Left colon (tissue), 2 donors: Measurements from ENCODE around the gene THAP5. TPM values are rescaled to one million over a fixed set of nuclear protein-coding genes. Genes with fewer than 3 reads are reported as not detected.
"Not testable (repeated sequence)": the region's sequence is repeated elsewhere in the genome, so short reads cannot be mapped to it uniquely, and the experiment has no call there.

ENCODE experiments used
- ATAC-seq: fragments of 200-7000 bp; cut with Tn5 transposase; one replicate; pipeline ENCODE4 v1.9.1; 2020; ENCODE audit warnings: mild to moderate bottlenecking, moderate library complexity
- DNase-seq, 2 donors: peaks; one replicate each; pipeline ENCODE4 v3.0.0-alpha.2; 2020
- intact Hi-C, 2 donors: fragments of 100-400 bp; cut with DNase I in 1 of 2; cut with micrococcal nuclease in 1 of 2; formaldehyde crosslinking; loops; one replicate each; pipeline versions ENCODE4 v1.11.2 to v1.14.0; 2022; cut with DNase I, micrococcal nuclease
- total RNA-seq, 2 donors: library from RNA; stranded (reverse); fragmentation: NEBNext Ultra II Directional; extraction: Animal tissue kit (Norgen Biotek cat#: 25700); gene quantifications; one replicate each; pipeline ENCODE4 v1.2.1, GENCODE V29; 2021
- donor health status: DM: no; HTN: no; CAD: no.
- donor health status: DM: yes; HTN: yes; CAD: no.

Gene THAP5
- total RNA-seq, 2 donors from 2014 or later = 15.7 to 20.5 TPM

DNA sequence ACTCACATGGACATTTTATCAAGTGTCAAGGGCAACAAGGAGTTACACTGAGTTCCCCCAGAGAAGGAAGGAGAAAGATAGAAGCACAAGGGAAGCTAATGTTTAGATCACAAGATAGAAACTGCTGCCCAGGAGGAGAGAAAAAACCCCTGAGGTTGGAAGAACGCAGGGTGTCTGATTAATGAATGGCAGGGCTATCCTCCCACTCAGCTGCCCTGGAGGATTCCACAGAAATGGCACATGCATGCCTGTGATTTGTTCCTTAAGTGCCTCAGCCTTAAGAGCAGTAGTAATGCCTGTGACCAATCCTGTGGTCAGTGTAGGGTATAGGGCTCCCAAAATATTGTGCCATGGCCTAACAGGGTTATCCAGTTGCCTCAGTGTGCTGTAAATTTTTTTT lies 20.4 kb upstream of the THAP5 start:
- intact Hi-C loops = no loop called here
- ATAC-seq (no peak), DNase-seq (no peak)

DNA sequence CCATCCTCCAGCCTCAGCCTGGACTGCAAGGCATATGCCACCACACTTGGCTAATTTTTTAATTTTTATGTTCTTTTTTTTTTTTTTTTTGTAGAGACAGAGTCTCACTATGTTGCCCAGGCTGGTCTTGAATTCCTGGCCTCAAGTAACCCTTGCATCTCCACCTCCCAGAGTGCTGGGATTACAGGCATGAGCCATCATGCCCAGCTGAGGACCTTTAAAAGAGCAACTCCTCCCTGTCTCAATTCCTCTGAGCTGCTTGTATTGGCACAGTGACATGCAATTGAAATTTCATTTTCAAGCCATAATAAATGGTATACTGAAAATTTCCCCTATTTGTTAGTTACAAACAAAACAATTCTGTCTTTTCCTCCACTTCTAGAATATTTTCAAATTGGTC lies 19.7 kb upstream of the THAP5 start:
- DNase-seq (no peak), ATAC-seq (no peak)
- intact Hi-C loops = no loop called here

DNA sequence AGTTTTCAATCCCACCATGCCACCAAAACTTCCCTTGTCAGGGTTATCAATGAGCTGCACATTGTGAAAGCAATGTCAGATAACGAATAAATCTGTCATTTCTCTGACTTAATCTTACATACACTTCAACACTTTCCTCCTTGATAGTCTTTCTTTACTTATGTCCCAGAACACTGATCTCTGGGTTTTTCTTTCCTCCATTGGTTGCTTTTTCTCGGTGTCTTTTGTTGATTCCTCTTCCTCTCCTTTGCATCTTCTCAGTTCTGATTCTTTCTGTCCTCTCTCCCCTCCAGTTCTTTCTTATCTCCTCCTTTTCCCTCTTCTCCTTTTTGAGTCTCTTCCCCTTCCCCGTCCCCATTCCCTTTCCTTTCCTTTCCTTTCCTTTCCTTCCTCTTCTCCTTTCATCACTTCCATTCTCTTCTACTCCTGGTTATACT lies 16.8 kb upstream of the THAP5 start:
- intact Hi-C loops = no loop called here
- no peak for ATAC-seq
- no peak for DNase-seq

GRCh38 chr7:108585843-108586242 lies 16.3 kb upstream of the THAP5 start:
- intact Hi-C loops = no loop called here
- ATAC-seq (no peak), DNase-seq (no peak)

- intact Hi-C loops = no loop called here
- DNase-seq (no peak), ATAC-seq (no peak)
Observed at GRCh38 chr7:108584211-108584610, 14.7 kb upstream of the THAP5 start.

- DNase-seq (no peak), ATAC-seq (no peak)
- intact Hi-C loops = no loop called here
Observed at GRCh38 chr7:108581655-108582491, 12.4 kb upstream of the THAP5 start.

GRCh38 chr7:108580298-108580697 lies 10.8 kb upstream of the THAP5 start:
- no peak for ATAC-seq
- no peak for DNase-seq
- intact Hi-C loops = no loop called here

GRCh38 chr7:108578937-108579336 lies 9.4 kb upstream of the THAP5 start:
- DNase-seq (no peak), ATAC-seq (no peak)
- intact Hi-C loops = no loop called here

DNA sequence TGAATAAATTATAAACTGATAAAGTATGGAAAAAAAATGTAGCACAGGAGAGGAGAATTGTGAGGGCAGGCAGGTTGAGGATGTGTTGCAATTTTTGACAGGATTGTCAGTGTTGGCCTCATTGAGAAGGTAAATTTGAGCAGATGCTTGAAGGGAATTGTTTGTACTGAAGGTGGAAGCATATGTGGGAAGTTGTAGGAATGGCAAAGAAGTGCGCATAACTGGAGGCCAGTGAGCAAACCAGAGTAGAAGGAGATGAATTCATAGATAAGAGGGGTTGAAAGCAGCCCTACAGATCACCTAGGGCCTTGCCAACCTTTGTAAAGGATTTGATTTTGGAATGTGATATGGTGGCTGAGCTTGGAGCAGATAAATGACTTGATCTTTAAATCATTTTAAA lies 6.6 kb upstream of the THAP5 start:
- no peak for DNase-seq
- intact Hi-C loops = no loop called here
- ATAC-seq = no peak

- intact Hi-C loops = no loop called here
- no peak for DNase-seq
- ATAC-seq = no peak
Observed at GRCh38 chr7:108575156-108575555, 5.7 kb upstream of the THAP5 start.

DNA sequence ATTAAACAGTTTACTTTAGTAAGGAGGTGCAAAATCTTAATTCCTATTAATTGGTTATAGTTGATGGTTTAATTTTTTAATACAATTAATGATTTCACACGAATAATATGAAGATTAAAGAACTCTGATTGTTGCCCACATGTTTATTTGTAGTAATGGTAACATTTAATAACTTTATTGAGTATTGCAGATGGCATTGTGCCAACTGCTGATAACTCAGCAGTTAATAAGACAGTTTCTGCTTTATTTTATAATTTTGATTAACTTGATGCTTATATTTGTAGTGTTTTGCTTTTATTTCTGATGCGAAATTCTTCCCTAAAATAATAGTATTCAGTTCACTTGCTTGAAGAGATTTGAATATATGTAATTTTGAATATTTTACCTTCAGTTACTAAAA lies 3.0 kb upstream of the THAP5 start:
- no peak for ATAC-seq
- no peak for DNase-seq
- intact Hi-C loops = no loop called here

GRCh38 chr7:108570146-108570755 lies 745 bp upstream of the THAP5 start:
- intact Hi-C loops = no loop called here
- peak; percentile 68 for ATAC-seq

GRCh38 chr7:108568801-108569380 lies 615 bp downstream of the THAP5 start:
- no peak for DNase-seq
- ATAC-seq = no peak
- intact Hi-C loops = loop anchor here in 1 of 2 donors (2.0 kb wide), 1 partner anchor 40 kb away; no protein-coding TSS in a partner anchor

More at GRCh38 chr7:108570146-108570755, 745 bp upstream of the THAP5 start:
- DNase-seq = peak; percentile 64 to 68

- ATAC-seq = no peak
- intact Hi-C loops = no loop called here
- DNase-seq = no peak
Observed at GRCh38 chr7:108565987-108566386, 3.5 kb downstream of the THAP5 start.

- ATAC-seq (no peak), DNase-seq (no peak)
- intact Hi-C loops = no loop called here
Observed at GRCh38 chr7:108561047-108561619, 8.4 kb downstream of the THAP5 start.

GRCh38 chr7:108559253-108559652 lies 10.3 kb downstream of the THAP5 start:
- intact Hi-C loops = no loop called here
- DNase-seq = no peak
- ATAC-seq = no peak

DNA sequence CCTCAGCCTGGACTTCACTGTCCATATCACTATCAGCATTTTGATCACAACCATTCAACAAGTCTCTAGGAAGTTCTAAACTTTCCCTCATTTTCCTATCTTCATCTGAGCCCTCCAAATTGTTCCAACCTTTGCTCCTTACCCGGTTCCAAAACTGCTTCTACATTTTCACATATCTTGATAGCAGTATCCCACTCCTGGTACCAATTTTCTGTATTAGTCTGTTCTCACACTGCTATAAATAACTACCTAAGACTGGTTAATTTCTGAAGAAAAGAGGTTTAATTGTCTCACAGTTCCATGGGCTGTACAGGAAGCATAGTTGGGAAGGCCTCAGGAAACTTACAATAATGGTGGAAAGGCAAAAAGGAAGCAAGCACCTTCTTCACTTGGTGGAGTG lies 11.9 kb downstream of the THAP5 start:
- intact Hi-C loops = no loop called here
- ATAC-seq (no peak), DNase-seq (no peak)

DNA sequence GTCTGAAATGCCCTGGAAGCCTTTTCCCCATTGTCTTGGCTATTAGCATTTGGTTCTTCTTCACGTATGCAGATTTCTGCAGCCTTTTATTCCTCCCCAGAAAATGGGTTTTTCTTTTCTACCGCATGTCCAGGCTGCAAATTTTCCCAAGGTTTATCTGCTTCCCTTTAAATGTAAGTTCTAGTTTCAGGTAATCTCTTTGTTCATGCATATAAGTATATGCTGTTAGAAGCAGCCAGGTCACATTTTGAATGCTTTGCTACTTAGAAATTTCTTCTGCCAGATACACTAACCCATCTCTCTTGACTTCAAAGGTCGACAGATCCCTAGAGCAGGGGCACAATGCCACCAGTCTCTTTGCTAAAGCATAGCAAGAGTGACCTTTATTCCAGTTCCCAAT lies 12.3 kb downstream of the THAP5 start:
- no peak for DNase-seq
- ATAC-seq = no peak
- intact Hi-C loops = no loop called here

GRCh38 chr7:108556665-108557064 lies 12.8 kb downstream of the THAP5 start:
- intact Hi-C loops, ATAC-seq, DNase-seq: not testable (repeated sequence)
